Forelimb muscle (tissue), 1 donor: ENCODE results near the gene MCAT. TPM values are rescaled to one million over a fixed set of nuclear protein-coding genes. Genes with fewer than 3 reads are reported as not detected.

Source experiments
- DNase-seq: peaks from one replicate; pipeline ENCODE4 v3.0.0-alpha.2; 2013; ENCODE audit warnings: low read depth
- polyA plus RNA-seq: library from polyadenylated mRNA; unstranded; fragments of 120-200 nt; gene quantifications from one replicate; pipeline ENCODE4 v1.2.1, GENCODE V29; 2013; ENCODE audit not compliant: insufficient read length

Gene MCAT
- polyA plus RNA-seq, 1 donor: 11.9 TPM

DNA sequence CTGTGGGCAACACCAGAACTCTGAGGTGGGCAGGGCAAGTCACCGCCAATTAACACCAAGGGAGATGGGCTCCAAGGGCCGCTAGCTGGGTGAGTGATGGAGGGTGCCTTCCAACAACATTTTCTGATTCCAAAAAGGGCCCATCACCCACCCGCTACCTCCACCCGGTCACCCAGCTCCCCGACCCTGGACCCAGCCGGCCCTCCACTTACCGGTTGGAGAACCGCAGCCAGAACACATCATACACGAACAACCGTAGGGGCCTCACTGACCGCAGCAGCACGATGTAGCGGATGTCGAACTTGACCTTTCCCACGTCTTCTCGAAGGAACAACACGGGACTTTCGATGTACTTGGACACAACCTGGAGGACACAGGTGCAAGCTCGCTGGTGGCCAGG is 29.0 kb upstream of the MCAT start:
- DNase-seq: no peak

DNA sequence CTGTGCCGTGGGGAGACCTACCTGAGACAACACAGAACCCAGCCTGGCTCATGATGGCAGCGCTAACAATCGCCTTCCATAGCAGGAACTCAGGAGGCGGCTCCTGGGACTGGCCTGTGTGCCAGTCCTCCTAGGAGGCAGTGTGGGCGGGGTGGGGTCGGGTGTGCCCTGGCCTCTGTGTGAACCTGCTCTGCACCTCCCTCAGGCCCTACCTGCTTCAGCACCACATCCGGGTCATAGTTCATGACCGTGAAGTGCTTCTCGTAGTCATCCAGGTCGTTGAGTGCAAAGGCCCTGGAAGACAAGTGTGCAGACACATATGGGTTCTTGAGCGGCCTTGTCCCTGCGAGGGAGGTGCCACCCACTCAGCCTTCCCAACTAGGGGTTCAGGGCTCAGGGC is 28.4 kb upstream of the MCAT start:
- DNase-seq: no peak

DNA sequence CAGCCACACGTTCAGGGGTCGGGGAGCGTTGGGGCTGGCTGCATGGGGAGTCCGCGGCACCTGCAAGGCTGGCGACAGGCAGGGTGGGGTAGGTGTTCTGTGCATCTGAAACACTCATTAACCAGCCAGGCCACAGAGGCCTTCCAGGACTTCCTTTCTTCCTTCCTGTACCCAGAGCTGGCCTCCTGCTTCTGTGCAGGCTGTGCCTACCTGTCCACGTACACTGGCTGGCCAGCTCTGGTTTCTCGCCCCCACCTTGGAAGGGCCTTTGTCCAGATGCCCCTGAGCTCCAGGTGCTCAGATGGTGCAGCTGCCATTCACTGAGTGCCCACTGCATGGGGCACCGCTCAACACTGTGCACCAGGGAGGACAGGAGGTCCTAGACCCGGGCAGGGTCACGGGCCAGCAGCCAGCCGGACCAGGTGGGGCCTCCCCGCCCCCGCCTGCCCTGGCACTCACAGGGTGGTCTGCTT is 27.9 kb upstream of the MCAT start:
- DNase-seq: no peak

DNA sequence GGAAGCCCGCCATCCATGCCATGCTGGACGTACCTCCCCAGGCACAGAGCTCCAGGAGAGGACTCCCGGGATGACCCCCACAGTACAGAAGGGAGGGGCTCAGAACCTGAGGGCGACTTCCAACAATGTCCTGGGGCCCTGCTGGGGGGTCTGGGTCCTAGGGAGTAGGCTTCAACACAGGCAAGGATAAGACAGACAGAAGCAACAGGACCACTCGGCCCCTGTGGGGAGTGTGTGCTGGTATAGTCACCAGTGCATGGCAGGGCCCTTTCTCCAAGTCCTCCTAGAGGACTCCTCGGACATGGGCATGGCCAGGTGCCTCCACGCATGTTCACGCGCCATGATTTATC is 26.9 kb upstream of the MCAT start:
- DNase-seq: no peak

DNA sequence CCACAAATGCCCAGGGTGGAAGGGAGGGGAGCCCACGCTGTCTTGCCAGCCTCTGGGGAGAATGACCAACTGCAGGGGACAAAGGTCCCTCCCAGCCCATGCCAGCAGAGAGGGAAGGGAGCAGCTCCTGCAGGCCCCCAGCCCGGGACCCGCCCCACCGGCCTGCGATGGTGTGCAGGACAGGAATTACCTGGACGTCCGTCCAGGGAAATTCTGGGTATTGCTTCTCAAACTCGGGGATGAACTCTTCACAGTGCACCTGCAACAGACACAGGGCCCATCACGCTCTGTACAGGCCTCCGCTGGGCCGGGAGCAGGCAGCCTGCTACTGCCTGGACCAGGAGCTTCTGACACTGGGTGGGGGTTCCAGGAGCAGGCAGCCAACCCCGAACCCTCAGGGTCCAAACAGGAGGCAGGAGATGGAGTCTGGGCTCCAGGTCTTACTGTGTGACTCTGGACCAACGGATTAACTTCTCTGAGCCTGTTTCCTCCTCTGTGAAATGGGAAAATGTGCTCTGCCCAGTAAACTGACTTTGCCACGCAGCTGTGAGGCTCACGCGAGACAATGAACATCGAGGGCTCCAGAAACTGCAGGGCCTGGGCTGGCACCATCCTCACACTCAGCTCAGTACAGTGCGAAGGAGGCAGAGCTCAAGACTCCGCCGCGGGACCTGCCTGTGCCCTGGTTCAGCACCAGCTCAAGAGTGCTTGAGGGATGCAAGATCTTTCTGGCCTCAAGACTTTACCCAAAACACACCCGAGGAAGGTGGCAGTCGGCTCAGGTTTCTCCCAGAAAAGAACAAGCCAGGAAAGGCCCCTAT is 26.3 kb upstream of the MCAT start:
- no peak for DNase-seq

DNA sequence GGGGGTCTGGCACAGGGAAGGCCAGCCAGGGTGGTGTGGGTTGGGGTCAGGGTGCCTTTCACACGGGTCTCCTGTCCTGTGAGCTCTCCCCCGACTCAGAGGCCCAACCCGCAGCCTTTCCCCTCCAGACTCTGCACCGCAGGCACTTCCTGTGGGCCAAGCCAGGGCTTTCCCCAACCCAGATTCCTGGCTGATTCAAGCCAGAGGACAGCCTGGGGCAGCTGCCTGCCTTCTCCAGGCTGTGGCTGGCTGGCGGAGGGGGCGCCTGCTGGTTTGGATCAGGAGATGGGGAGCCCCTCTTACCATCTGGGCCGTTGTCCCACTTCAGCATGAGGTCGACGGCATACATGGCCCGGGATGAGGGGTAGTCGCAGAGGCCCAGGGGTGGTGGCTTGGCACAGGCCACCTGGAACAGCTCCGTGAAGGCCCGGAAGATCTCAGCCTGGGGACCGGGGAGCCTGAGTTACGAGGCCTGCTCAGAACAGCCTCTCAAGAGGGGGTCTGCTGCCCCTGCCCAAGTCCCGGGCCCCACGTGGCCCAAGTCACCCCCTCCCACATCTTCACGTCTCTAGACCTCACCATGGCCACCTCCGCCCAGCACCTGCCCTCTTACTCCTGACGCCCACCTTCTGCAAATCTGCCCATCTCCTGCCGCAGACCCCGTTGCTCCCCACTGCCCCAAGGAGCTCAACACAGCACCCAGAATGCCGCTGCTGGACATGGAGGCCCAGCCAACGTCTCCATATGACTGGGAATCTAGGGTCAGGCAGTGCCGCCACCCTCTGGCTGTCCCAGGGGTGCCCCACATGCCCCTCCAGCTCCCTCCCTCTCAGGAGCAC is 25.5 kb upstream of the MCAT start:
- DNase-seq: no peak

DNA sequence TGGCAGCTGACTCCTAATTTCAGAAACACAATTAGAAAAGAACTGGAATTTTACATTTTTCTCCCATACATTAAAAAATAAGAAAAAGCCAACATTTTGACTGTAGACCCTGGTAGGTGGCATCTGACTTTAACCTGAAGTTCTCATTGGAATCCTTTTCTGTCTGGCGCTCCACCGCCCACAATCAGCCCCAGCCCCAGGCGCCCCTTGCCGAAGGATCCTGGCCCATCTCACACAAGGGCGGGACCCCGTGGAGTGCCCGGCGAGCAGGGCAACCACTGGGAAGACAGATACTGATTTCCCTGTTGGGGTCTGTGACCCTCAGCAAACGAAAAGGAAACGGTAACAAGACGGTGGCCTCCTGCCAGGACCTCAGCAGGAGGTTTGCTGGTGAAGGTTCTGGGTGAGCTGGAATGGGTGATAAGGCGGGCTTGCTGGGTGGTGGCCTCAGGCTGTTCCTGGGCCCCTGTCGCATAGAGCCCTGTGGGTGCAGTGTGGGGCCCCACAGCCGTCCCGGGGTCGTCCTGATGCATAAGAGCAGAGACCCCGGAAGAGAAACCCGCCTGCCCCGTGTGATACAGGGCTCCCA is 23.9 kb upstream of the MCAT start:
- DNase-seq: no peak

DNA sequence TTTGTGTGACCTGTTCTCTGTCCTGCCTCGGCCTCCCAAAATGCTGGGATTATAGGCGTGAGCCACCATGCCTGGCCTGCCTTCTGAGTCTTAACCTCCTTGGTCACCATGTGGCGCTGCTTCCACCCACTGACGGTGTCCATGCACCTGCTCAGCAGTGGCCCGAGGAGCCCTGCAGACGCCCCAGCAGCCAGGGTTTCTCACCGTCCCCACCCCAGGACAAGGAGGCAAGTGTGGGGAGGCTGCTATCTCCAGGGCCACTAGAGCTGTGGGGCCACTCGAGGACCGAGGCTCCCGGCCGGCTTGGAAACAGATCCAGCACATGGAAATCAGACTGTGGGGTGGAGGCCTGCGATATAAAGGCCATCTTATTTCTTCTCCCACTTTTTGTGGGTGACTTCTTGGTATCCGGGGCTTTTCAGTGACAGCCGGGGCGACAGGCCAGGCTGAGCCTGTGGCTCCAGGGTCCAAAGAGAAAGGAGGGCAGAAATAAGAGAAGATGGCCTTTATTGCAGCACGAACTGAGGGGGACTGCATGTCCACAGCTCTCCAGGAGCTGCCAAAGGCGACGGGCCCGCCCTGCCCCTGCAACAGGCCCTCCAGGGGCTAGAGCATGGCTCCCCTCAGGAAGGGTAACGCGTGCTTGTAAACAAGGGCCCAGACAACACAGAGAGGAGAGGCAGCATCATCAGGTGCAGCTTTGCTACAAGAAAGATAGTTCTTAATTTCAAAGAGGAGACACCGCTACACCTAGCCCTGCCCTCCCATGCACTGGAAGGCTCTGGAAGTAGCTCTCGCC is 23.1 kb upstream of the MCAT start:
- DNase-seq: no peak

DNA sequence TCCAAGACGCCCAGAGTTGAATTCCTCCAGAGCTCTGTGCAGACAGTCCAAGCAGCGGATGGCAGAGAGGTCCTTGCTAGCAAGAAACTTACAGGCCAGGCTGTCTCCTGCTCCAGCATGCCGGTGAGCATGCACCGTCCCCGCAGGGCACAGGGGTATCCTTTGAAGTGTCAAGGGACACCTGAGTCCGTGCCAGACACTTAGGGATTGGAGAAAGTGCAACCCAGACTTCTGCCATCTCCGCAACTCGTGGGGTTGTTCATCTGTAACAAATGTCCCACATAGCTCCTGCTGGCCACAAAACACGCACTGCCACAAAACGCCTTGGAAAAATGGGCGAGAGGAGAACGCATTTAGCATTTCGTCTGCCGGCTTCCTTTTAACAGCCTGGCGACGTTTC is 21.4 kb upstream of the MCAT start:
- DNase-seq: no peak

DNA sequence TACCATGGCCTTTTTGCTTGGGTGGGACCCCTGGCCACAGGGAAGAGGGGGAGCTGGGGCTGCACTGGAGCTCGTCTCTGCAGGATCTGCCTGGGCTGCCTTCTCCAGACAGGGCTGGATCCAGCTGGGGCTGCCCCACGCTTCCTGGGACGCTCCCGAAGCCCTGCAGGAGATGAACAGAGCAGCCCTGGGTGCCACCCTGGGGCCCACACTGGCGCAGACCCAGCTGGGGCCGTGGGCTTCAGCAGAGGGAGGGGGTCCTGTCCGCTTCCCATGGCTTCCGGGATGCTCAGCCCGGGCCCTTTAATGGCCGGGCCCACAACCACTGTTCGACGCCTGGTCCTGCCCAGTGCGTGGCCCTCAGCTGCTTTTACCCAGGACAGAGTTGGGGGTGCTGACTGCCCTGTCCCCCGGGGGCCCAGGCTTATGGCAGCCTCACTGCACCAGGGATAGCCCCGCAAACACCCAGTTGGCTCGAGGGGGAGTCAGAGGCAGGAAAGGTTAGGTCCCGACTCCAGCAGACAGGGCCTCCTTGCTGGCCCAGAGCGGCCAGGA is 20.1 kb upstream of the MCAT start:
- DNase-seq: no peak

DNA sequence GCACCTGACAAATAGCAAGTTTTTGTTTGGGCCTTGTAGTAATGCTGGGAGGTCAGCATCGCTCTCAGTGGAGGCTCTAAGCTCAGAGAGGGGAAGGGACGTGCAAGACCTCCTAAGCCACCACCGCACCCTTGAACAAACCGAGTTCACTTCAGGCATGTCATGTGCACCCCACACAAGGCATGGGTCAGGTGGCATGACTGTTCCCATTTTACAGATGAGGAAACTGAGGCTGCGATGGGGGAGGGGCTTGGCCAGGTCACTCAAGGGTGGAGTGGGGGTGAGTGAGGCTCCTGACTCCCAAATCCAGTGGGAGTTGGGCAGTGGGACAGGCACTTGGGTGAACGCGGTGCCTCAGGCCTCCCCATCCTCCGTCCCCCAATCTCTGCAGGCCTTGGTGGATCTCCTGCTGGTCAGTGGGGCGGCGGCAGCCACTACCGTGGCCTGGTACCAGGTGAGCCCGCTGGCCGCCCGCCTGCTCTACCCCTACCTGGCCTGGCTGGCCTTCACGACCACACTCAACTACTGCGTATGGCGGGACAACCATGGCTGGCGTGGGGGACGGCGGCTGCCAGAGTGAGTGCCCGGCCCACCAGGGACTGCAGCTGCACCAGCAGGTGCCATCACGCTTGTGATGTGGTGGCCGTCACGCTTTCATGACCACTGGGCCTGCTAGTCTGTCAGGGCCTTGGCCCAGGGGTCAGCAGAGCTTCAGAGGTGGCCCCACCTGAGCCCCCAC is 19.4 kb upstream of the MCAT start:
- no peak for DNase-seq

DNA sequence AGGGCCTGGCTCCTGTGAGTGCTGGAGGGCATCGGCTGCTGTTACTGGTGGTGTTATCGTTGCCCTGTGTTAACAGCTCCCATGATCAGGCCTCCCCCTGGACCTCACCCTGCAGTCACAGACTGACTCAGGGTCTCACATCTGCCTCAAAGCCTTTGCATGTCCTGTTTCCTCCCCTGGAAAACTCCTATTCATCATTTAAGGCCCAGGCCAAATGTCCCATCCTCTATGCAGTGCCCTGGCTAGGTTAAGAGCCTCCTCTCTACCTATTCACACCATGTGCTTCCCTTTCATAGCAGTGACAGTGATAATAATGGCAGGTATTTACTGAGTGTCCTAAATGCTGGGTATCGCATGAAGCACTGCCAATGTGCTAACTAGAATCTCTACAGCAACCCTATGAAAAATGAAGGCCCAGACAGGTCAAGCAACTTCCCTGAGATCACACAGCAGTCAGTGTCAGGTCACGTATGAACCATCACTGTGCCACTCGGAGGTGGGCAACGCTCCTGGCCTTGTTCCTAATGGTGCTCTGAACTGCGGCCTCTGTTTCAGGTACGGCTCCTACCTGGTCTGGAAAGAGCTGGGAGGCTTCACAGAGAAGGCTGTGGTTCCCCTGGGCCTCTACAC is 17.4 kb upstream of the MCAT start:
- DNase-seq: no peak

DNA sequence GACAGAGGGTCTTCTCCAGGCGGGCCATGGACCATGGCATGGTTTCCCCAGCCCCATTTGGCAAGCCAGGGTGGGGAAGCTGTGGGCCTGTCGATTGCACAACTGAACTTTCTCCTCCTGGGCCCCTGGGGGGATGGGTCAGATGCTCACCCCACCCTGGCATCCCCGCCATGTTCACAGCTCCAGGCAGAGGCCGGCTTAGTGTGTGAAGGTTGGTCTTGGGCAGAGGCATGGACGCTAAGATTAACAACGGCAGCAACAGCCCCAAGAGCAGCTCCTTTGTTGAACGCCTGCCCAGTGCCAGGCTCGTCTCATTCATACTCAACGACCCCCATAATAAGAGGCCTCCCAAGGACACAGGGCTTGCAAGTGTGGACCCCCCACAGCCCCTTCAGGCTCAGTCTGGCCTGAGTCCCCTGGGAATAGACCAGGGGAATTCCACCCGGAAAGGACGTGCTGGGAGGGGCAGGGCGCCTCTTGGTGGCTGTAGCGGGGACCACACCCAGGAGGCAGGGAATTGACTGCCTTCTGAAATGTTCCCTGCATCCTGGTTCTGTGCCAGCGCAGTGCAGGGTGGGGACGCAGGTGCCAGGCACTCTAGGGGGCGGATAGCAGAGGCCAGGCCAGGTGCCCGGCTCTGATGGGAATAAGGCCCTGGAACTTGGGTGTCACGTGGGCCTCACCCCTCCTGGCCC is 16.4 kb upstream of the MCAT start:
- no peak for DNase-seq

DNA sequence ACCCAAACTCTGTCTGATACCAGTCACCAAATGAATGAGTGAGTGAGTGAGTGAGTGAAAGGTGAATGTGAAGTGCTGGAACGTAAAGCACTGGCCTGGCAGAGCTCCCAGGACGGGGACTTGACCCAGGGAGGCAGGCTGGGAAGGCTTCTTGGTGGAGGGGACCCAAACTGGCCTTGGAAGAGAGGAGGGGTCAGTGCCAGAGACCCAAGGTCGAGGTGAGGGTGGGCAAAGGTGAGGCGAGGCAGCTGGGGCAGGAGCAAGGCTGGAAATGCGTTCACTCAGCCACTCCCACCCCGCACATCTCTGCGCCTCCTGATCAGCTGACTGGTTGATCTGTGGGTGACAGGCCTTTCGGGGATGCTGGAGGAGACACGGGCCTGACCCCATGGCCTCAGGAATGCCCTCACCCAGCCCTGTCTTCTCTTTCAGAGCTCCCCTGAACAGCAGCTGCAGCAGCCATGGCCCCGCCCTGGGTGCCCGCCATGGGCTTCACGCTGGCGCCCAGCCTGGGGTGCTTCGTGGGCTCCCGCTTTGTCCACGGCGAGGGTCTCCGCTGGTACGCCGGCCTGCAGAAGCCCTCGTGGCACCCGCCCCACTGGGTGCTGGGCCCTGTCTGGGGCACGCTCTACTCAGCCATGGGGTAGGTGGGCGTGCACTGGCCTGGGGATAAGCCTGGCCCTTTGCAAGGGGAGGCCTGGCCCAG is 15.7 kb upstream of the MCAT start:
- DNase-seq: no peak

DNA sequence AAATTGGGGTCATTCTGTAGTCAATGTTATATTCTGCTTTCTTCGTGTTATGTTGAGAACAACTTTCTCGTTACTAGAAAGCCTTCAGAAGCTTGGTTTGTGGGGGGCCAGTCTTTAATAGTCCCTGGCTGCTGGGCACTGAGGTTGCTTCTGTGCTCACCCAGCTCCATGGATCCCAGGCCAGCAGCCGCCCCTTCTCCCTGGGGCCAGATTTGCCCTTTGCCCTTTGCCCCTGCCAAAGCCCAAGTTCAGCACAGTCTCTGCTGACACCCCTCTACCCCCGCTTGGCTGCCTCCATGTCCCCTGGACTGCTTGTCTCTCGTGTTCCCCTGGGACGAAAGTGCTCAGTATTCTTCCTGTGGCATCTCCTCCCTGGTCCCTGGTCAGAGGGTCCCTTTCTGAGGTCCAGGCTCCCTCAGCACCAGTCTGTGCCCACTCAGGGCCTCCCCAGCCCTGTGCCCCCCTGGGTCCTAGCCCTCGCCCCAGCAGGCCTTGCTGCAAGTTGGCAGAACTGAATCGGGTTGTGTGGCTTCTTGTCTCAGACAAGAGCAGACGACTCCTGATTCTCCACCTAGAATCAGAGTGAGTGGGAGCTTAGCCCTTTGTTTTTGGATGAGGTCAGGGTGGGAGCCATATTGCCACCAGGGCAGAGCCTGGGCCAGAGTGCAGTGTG is 14.8 kb upstream of the MCAT start:
- no peak for DNase-seq

DNA sequence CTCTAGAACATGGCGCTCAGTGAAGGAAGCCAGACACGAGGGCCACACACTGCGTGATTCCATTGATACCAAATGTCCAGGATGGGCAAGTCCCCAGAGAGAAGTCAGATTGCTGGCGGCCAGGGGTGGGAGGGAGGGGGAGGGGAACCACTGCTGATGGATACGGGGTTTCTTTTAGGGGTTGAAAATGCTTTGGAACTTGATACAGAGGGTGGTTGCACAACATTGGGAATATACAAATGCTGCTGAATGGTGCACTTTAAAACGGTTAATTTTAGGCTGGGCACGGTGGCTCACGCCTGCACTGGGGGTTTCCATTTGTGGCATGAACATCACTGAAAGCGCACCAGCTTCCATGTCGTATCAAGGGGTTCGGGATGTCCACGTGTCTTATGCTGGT is 13.2 kb upstream of the MCAT start:
- DNase-seq: no peak

DNA sequence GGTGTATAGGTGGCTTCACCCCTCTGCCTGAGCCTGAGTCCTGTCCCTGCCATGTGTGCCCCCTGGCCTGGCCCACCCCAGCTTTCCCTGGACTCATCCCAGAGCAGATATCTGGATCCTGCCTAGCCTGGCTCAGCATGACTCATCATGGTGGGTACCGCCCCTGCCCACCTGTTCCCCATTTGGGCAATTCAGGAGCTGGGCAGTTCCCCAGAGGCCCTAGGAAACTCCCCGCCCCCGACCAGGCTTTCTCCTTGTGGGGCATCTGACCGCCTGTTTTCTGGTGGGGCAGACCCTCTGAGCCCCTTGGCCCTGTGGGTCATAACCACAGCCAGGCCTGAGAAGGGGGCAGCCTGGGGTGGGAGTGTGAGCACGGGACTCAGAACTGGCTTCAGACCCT is 12.6 kb upstream of the MCAT start:
- DNase-seq: no peak

DNA sequence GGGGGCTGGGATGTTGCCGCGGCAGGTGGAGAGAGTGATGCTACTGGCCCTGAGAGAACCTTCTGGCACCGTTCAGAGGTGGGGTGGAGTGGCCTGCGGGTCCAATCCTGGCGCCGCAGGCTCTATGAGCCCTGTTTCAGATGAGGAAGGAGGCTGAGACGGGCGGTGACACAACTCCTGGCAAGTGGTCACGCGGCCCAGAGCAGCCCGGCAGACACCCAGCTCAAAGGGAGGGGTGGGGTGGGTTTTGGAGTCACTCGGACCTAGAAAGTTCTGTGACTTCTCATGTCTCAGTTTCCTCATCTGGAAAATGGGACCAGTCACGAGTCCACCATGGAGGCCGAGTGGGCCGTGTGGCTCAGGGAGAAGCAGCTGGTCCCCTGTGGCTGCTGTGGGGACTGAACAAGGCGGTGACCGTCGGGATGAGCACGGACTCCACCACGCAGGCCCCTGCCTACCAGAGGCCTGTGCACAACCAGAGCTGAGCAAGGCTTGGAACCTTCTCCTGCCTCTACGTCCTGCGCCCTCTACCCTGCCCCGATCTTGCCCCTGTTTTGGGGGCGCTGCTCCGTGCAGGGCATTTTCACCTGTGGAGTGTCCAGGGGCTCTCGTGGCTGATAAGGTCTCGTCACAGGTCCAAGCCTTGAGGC is 11.8 kb upstream of the MCAT start:
- DNase-seq: no peak
